ENCODE results near the gene NBPF4.
"Not testable (repeated sequence)": the region's sequence is repeated elsewhere in the genome, so short reads cannot be mapped to it uniquely, and the experiment has no call there.

DNA sequence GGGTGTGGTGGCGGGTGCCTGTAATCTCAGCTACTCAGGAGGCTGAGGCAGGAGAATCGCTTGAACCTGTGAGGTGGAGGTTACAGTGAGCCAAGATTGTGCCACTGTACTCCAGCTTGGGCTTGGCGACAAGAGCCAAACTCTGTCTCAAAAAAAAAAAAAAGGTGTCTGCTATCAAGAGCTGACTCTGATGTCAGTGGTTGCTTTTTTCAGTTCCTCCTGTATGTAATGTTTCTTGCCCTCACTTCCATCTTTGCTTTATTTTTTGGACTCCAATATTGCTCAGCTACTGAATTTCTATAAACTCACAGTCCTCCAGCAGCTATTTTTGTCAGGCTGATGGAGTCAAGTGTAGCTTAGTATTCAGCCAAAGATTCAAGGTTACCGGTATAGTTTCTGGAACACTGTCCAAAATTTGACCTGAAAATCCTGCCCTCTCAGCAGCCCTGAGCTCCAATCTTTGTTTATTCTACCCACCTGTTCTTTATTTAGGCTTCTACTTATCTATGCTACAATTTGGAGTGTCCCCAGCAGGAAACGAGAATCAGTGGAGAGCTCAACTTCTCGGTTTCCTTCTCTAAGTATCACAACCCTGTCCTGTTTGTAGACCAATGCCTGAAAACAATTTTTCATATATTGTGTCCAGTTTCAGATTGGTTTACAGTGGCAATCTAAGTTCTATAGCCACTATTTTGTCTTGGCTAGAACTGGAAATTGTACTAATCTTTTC, 38.8 kb upstream of the NBPF4 start:
- not testable (repeated sequence) for TF ChIP-seq POLR2AphosphoS5, POLR2A (IDR thresholded peaks at IDR 0.05)
- TF ChIP-seq, protein P1, sequence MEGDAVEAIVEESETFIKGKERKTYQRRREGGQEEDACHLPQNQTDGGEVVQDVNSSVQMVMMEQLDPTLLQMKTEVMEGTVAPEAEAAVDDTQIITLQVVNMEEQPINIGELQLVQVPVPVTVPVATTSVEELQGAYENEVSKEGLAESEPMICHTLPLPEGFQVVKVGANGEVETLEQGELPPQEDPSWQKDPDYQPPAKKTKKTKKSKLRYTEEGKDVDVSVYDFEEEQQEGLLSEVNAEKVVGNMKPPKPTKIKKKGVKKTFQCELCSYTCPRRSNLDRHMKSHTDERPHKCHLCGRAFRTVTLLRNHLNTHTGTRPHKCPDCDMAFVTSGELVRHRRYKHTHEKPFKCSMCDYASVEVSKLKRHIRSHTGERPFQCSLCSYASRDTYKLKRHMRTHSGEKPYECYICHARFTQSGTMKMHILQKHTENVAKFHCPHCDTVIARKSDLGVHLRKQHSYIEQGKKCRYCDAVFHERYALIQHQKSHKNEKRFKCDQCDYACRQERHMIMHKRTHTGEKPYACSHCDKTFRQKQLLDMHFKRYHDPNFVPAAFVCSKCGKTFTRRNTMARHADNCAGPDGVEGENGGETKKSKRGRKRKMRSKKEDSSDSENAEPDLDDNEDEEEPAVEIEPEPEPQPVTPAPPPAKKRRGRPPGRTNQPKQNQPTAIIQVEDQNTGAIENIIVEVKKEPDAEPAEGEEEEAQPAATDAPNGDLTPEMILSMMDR (IDR thresholded peaks at IDR 0.05 in 8 of 11, conservative IDR thresholded peaks at IDR 0.05 in 3 of 11) = not testable (repeated sequence)

Measured in spleen (tissue), 7 donors.